NT2/D1 (cell line): ENCODE results near the gene IGSF10.

Experiments used
- DNase-seq: peaks from one replicate; pipeline ENCODE4 v3.0.0-alpha.2; 2011; ENCODE audit warnings: low read depth, low spot score
- H3K27me3 ChIP-seq: 2 replicates; pipeline ENCODE4 v1.6.0; 2011; ENCODE audit warnings: mild to moderate bottlenecking; ENCODE audit not compliant: insufficient read length, insufficient read depth
- H3K36me3 ChIP-seq: 2 replicates; pipeline ENCODE4 v1.6.1; 2011; ENCODE audit warnings: mild to moderate bottlenecking, low read length, mixed read lengths; ENCODE audit not compliant: insufficient read depth, insufficient read length
- H3K4me1 ChIP-seq: 2 replicates; pipeline ENCODE4 v1.5.1; 2011; ENCODE audit not compliant: insufficient read depth, insufficient read length
- H3K4me3 ChIP-seq: 2 replicates; pipeline ENCODE4 v1.5.1; 2011; ENCODE audit warnings: low read depth; ENCODE audit not compliant: insufficient read length
- H3K9ac ChIP-seq: 2 replicates; pipeline ENCODE4 v1.6.0; 2011; ENCODE audit warnings: low read depth; ENCODE audit not compliant: insufficient read length
- H3K9me3 ChIP-seq: 2 replicates; pipeline ENCODE4 v1.5.1; 2011; ENCODE audit warnings: mild to moderate bottlenecking, low read length; ENCODE audit not compliant: insufficient read depth
- SUZ12 ChIP-seq: IDR thresholded peaks from 2 replicates; pipeline ENCODE4 v1.6.1; 2011; ENCODE audit not compliant: insufficient read length, insufficient read depth; ENCODE audit errors: extremely low read depth
- YY1 ChIP-seq: IDR thresholded peaks from 2 replicates; pipeline ENCODE4 v1.6.1; 2011; ENCODE audit not compliant: insufficient read length, insufficient read depth
- ZNF274 ChIP-seq: IDR thresholded peaks from 2 replicates; pipeline ENCODE4 v1.6.1; 2011; ENCODE audit warnings: mild to moderate bottlenecking, low read depth, low read length

The IGSF10 gene

DNA sequence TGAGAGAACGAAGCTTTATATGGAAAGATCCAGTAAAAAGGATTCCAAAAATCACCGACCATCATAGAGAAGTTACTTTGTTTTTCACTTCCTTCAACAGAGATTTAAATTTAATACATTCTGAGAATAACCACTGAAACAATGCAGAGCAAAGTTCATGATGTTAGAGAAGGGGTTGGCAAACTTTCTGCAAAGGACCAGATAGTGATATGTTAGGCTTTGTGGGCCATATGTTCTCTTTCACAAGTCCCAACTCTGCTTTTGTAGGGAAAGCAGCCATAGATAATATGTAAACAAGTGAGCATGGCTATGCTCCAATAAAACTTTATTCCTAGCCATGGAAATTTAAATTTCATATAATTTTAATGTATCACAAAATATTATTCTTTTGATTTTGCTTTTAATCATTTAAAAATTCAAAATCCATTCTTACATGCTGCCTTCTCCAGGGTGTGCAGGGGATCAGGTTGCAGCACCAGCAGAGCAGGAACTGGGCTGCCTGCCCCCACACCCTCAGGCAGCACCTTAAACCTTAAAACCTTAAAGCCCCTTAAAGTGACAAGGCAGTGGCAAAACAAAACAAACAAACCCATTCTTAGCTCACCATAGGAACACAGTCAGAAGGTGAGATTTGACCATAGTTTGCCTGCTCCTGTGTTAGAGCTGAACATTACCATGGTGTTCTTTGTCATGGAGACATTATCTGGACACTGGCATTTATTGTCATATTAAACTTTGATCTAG, 16.9 kb upstream of the IGSF10 start:
- H3K9me3 ChIP-seq = no peaks in the 10 kb centered on the region
- H3K9ac ChIP-seq = no peak overlapping the region
- H3K4me1 ChIP-seq = no peaks in the 10 kb centered on the region
- no peak overlapping the region for H3K4me3 ChIP-seq
- DNase-seq = no peak
- no peaks in the 10 kb centered on the region for H3K27me3 ChIP-seq
- TF ChIP-seq YY1 (no peak), SUZ12 (no peak), ZNF274 (no peak)
- H3K36me3 ChIP-seq = no peaks in the 10 kb centered on the region

DNA sequence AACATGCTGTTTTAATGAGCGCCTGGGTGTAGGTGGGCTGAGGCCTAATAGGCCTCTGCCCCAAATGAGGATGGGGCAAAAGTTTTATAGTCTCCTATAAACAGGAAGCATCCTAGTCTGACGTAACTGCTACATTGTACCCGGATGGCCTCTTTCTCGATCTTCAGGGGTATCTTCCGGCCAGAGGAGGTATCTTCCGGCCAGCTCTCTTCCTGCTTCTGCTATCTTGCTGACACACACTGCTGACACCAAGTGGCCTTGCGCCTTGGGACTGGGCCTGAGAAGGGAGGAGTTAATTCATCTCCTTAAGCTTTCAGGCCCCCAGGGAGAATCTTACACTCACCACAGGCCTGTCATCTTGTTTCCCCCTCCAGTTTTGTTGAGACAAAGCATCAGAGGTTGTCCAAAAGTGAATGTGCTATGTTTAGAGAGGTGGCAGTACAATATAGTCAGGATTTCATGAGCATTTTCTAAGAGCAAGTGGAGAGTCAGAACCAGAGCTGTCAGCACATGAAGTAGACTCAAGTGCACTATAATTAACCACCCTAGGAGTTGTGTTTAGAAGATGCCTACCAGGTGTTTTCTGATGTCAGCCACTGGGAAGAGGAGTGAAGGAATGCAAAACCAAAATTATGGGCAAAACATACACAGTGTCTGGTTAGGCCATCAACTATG, 15.6 kb upstream of the IGSF10 start:
- Histone ChIP-seq H3K36me3 (no peaks in the 10 kb centered on the region), H3K9ac (no peak overlapping the region), H3K4me3 (no peak overlapping the region), H3K4me1 (no peaks in the 10 kb centered on the region), H3K27me3 (no peaks in the 10 kb centered on the region), H3K9me3 (no peaks in the 10 kb centered on the region)
- TF ChIP-seq SUZ12 (no peak), ZNF274 (no peak), YY1 (no peak)
- DNase-seq = no peak

DNA sequence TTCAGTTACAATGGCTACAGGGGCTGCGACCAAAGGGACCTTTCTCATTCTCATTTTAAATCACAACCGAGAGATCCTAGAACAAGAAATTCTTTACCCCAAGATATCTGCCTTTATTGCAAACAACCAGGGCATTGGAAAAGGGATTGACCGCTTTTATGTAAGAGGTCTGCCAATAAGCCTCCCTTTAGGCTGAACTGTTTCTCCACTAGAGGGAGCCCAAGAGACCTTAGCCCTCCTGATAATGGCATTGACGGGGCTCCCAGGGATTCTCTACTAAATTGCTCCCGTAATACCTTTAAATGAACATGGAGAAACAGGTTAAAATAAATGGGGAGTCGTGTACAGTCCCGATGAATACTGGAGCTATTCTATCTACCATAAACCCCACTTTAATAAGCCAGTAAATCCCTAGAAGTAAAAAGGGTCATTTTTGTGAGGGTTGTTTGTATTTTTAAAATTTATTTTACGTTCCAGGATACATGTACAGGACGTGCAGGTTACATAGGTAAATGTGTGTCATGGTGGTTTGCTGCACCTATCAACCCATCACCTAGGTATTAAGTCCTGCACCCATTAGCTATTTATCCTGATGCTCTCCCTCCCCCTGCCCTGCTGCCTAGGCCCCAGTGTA, 7.5 kb upstream of the IGSF10 start:
- Histone ChIP-seq H3K36me3 (no peaks in the 10 kb centered on the region), H3K9ac (no peak overlapping the region), H3K4me3 (no peak overlapping the region), H3K4me1 (no peaks in the 10 kb centered on the region), H3K27me3 (no peaks in the 10 kb centered on the region), H3K9me3 (no peaks in the 10 kb centered on the region)
- peak; percentile 68 for DNase-seq
- no peak for TF ChIP-seq YY1

DNA sequence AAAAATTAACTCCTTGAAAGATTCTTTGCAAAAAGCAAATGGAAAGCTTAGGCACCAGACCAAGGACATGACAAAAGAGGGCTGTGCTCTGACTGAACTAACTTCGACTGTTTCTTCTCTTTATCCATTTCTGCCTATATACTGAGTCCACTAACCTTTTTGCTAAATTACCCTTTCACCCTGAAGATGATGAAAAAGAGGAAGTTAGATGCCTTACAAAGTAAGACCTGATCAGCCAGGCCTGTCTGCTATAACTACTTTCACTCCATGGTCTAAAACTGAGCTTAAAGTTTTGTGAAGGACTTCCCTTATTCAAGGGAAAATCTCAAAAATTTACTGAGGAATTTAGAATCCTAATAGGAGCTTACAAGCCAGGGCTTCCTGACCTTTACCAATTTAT, 6.2 kb upstream of the IGSF10 start:
- Histone ChIP-seq H3K27me3 (peaks cover 3% of the 10 kb centered on the region), H3K36me3 (no peaks in the 10 kb centered on the region), H3K9ac (no peak overlapping the region), H3K4me3 (no peak overlapping the region), H3K4me1 (no peaks in the 10 kb centered on the region), H3K9me3 (no peaks in the 10 kb centered on the region)
- TF ChIP-seq SUZ12 (no peak), YY1 (no peak), ZNF274 (no peak)
- no peak for DNase-seq

DNA sequence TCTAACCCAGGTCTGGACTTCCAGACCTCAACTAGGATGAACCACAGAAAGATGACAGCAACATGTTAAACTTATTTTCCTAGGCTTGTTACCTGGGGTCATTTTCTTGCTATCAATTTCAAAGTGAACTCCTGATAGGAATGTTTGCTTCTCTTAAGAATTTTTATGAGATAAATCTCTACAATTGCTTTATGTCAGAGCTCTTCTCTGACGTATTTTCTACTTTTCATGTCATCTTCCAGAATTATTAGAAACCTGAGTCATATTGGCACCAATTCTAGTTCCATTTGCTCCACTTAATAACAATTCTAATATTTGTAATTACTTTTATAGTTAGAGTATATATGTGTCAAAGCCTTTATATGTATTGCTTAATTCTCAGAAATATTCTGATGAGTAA, 2.1 kb upstream of the IGSF10 start:
- no peaks in the 10 kb centered on the region for H3K36me3 ChIP-seq
- no peak overlapping the region for H3K9ac ChIP-seq
- TF ChIP-seq SUZ12 (no peak), ZNF274 (no peak)
- no peaks in the 10 kb centered on the region for H3K4me1 ChIP-seq
- DNase-seq = no peak
- H3K27me3 ChIP-seq = peaks cover 19% of the 10 kb centered on the region
- no peaks in the 10 kb centered on the region for H3K9me3 ChIP-seq
- H3K4me3 ChIP-seq = no peak overlapping the region

DNA sequence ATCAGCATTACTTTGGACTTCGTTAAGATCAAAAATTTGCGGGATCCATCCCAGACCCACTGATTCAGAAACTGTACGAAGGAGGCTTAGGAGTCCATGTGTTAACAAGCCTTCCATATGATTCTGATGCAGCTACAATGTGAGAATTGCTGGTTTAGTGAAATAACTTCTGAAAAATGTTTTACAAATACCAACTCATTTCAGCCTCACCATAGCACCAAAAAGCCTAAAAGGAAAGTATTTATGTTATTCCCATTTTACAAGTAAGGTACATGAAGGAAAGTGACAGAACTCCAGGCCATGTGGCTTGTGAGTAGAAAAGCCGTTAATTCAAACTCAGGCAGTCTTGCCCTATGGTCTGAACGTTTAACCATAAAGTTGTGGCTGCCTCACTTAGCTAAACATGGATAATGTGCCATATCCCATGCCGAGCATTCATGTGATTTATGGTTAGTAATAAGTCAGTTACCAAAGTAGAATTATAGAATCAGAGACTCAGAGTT, 1.5 kb upstream of the IGSF10 start:
- TF ChIP-seq SUZ12 (no peak), YY1 (no peak)
- Histone ChIP-seq H3K4me3 (no peak overlapping the region), H3K27me3 (peaks cover 19% of the 10 kb centered on the region), H3K9ac (no peak overlapping the region), H3K9me3 (no peaks in the 10 kb centered on the region), H3K4me1 (no peaks in the 10 kb centered on the region), H3K36me3 (no peaks in the 10 kb centered on the region)
- DNase-seq = no peak

DNA sequence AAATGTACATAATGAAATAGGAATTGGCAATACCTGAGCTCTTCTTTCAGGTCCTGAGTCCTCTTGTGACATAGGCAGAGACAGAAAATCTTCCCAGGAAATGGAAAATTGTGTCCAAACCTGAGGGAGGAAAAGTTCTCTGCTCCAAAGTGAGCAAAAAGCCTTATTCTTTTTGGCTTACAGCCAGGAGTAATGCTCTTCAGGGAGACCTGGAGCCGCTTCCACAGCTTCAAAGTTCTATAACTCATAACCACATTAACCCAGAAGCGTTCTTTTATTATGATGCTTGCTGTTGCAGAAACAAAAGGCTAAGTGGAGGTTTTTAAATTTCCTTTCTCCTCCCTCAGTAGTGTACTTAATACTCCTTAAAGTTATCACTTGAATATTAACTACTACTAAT, 633 bp downstream of the IGSF10 start:
- Histone ChIP-seq H3K9ac (no peak overlapping the region), H3K27me3 (peaks cover 19% of the 10 kb centered on the region), H3K4me3 (no peak overlapping the region), H3K4me1 (no peaks in the 10 kb centered on the region), H3K9me3 (no peaks in the 10 kb centered on the region), H3K36me3 (no peaks in the 10 kb centered on the region)
- no peak for DNase-seq
- no peak for TF ChIP-seq YY1
- TF ChIP-seq ZNF274 = no peak
- TF ChIP-seq SUZ12 = no peak
